HEK293T (cell line): ENCODE measurements around the gene DDI2.

ENCODE experiments used
- CTCF ChIA-PET: fragments of 350-600 bp; formaldehyde crosslinking; extraction: SDS; loops from one replicate; lab custom pipeline; 2021; ENCODE audit warnings: antibody characterized with exemption, inconsistent platforms; lab: Yijun Ruan, JAX
- POLR2A ChIA-PET: fragments of 350-600 bp; formaldehyde crosslinking; extraction: SDS; loops from one replicate; lab custom pipeline; 2020; ENCODE audit warnings: antibody characterized with exemption, inconsistent platforms; lab: Yijun Ruan, JAX
- DNase-seq: peaks from one replicate; pipeline ENCODE4 v3.0.0; 2012; ENCODE audit warnings: mixed read lengths; ENCODE audit errors: extremely low spot score
- ARNT ChIP-seq: fragments of 450-650 bp; IDR thresholded peaks from 2 replicates; pipeline ENCODE4 v1.6.1; 2017; ENCODE audit warnings: mild to moderate bottlenecking
- BHLHE40 ChIP-seq: fragments of 450-650 bp; IDR thresholded peaks from 2 replicates; pipeline ENCODE4 v1.6.1; 2016; ENCODE audit warnings: mild to moderate bottlenecking, moderate library complexity, borderline replicate concordance
- CTBP1 ChIP-seq: fragments of 450-650 bp; IDR thresholded peaks from 2 replicates; pipeline ENCODE4 v1.6.1; 2016; ENCODE audit warnings: borderline replicate concordance
- ELF4 ChIP-seq: fragments of 450-650 bp; IDR thresholded peaks from 2 replicates; pipeline ENCODE4 v1.6.1; 2017; ENCODE audit warnings: antibody characterized with exemption
- FOXA1 ChIP-seq: fragments of 450-650 bp; IDR thresholded peaks from 2 replicates; pipeline ENCODE4 v1.6.1; 2016; ENCODE audit warnings: mild to moderate bottlenecking
- FOXK2 ChIP-seq: fragments of 450-650 bp; IDR thresholded peaks from 2 replicates; pipeline ENCODE4 v1.6.1; 2016; ENCODE audit warnings: mild to moderate bottlenecking
- FOXM1 ChIP-seq: fragments of 450-650 bp; IDR thresholded peaks from 2 replicates; pipeline ENCODE4 v1.6.1; 2017; ENCODE audit warnings: mild to moderate bottlenecking, borderline replicate concordance
- HDGF ChIP-seq: fragments of 450-650 bp; IDR thresholded peaks from 2 replicates; pipeline ENCODE4 v1.6.1; 2017; ENCODE audit warnings: antibody characterized with exemption, borderline replicate concordance
- L3MBTL2 ChIP-seq: fragments of 450-650 bp; conservative IDR thresholded peaks from 2 replicates; pipeline ENCODE4 v1.6.1; 2016; ENCODE audit warnings: mild to moderate bottlenecking
- LEF1 ChIP-seq: fragments of 450-650 bp; IDR thresholded peaks from 2 replicates; pipeline ENCODE4 v1.6.1; 2017; ENCODE audit warnings: mild to moderate bottlenecking, borderline replicate concordance
- NFRKB ChIP-seq: fragments of 450-650 bp; IDR thresholded peaks from 2 replicates; pipeline ENCODE4 v1.6.1; 2016; ENCODE audit warnings: mild to moderate bottlenecking, moderate library complexity
- PKNOX1 ChIP-seq: fragments of 450-650 bp; IDR thresholded peaks from 2 replicates; pipeline ENCODE4 v1.6.1; 2016
- SP1 ChIP-seq: fragments of 450-650 bp; IDR thresholded peaks from 2 replicates; pipeline ENCODE4 v1.6.1; 2017
- SUZ12 ChIP-seq: fragments of 450-650 bp; IDR thresholded peaks from 2 replicates; pipeline ENCODE4 v1.6.1; 2016; ENCODE audit warnings: mild to moderate bottlenecking
- TARDBP ChIP-seq: fragments of 450-650 bp; IDR thresholded peaks from 2 replicates; pipeline ENCODE4 v1.6.1; 2016
- ZNF384 ChIP-seq: fragments of 450-650 bp; IDR thresholded peaks from 2 replicates; pipeline ENCODE4 v1.6.1; 2016

DDI2 gene

GRCh38 chr1:15575549-15576150 lies 41.6 kb upstream of the DDI2 start:
- no peak for DNase-seq
- ChIA-PET POLR2A (no interaction called here), CTCF (no interaction called here)
- TF ChIP-seq BHLHE40 (no peak), ZNF384 (no peak), ELF4 (no peak), SP1 (no peak), PKNOX1 (no peak), TARDBP (no peak), ARNT (no peak), FOXA1 (no peak), FOXM1 (no peak), SUZ12 (no peak), CTBP1 (no peak), HDGF (no peak), NFRKB (no peak), LEF1 (no peak), FOXK2 (no peak), L3MBTL2 (no peak)

GRCh38 chr1:15577691-15578090 lies 39.6 kb upstream of the DDI2 start:
- no peak for DNase-seq
- ChIA-PET POLR2A (no interaction called here), CTCF (no interaction called here)
- no peak for TF ChIP-seq SUZ12
- TF ChIP-seq NFRKB: no peak
- no peak for TF ChIP-seq FOXM1
- no peak for TF ChIP-seq CTBP1
- no peak for TF ChIP-seq FOXA1
- no peak for TF ChIP-seq PKNOX1
- no peak for TF ChIP-seq FOXK2
- TF ChIP-seq L3MBTL2: no peak
- no peak for TF ChIP-seq HDGF
- TF ChIP-seq ELF4: no peak
- TF ChIP-seq TARDBP: no peak
- TF ChIP-seq SP1: no peak
- TF ChIP-seq BHLHE40: no peak
- no peak for TF ChIP-seq LEF1
- TF ChIP-seq ZNF384: no peak
- no peak for TF ChIP-seq ARNT

- CTCF ChIA-PET: no interaction called here
- POLR2A ChIA-PET: interaction anchor here (0.6 kb wide), 1 partner anchor 268 kb away, joined by 3 read pairs; no protein-coding TSS in a partner anchor
- no peak for TF ChIP-seq ZNF384
- TF ChIP-seq FOXA1: no peak
- DNase-seq: no peak
Observed at GRCh38 chr1:15578921-15579682, 38.2 kb upstream of the DDI2 start.

GRCh38 chr1:15579683-15580047 lies 37.6 kb upstream of the DDI2 start:
- no peak for DNase-seq
- ChIA-PET CTCF (no interaction called here), POLR2A (no interaction called here)
- TF ChIP-seq PKNOX1 (no peak), HDGF (no peak), FOXA1 (no peak), CTBP1 (no peak)

- ChIA-PET CTCF (no interaction called here), POLR2A (no interaction called here)
- no peak for TF ChIP-seq CTBP1
- TF ChIP-seq SUZ12: no peak
- TF ChIP-seq TARDBP: no peak
- TF ChIP-seq NFRKB: no peak
- TF ChIP-seq BHLHE40: no peak
Observed at GRCh38 chr1:15583016-15583706, 34.1 kb upstream of the DDI2 start.

More at GRCh38 chr1:15583016-15583706, 34.1 kb upstream of the DDI2 start:
- no peak for DNase-seq
